NCI-H748 treated with DMSO at 0.1 percent for 48 hours (cell line): ENCODE measurements around the gene GRB7.
"Not testable (repeated sequence)": the region's sequence is repeated elsewhere in the genome, so short reads cannot be mapped to it uniquely, and the experiment has no call there.

ENCODE experiments used
- DNase-seq: peaks from one replicate; lab custom pipeline; 2025; lab: John Stamatoyannopoulos, UW

The GRB7 gene

GRCh38 chr17:39732586-39732985 is 5.2 kb upstream of the GRB7 start:
- no peak for DNase-seq

GRCh38 chr17:39735882-39736281 is 1.9 kb upstream of the GRB7 start:
- no peak for DNase-seq

GRCh38 chr17:39736319-39737165 is 1.2 kb upstream of the GRB7 start:
- DNase-seq, result no peak

- DNase-seq, result no peak
These were observed 455 bp upstream of the GRB7 start for GRCh38 chr17:39737206-39737759.

- peak; percentile 43 for DNase-seq
These were observed 797 bp downstream of the GRB7 start for GRCh38 chr17:39738568-39738901.

- peak; percentile 65 for DNase-seq
These were observed 1.5 kb downstream of the GRB7 start for GRCh38 chr17:39738983-39739884.

GRCh38 chr17:39739885-39740356 is 2.2 kb downstream of the GRB7 start:
- DNase-seq, result no peak

- DNase-seq, result no peak
These were observed 2.8 kb downstream of the GRB7 start for GRCh38 chr17:39740357-39741111.

GRCh38 chr17:39742126-39742855 is 4.6 kb downstream of the GRB7 start:
- no peak for DNase-seq

- no peak for DNase-seq
These were observed 5.2 kb downstream of the GRB7 start for GRCh38 chr17:39742856-39743436.

GRCh38 chr17:39744075-39744835 is 6.5 kb downstream of the GRB7 start:
- no peak for DNase-seq

GRCh38 chr17:39744836-39745215 is 7.1 kb downstream of the GRB7 start:
- no peak for DNase-seq

- DNase-seq, result no peak
These were observed 7.8 kb downstream of the GRB7 start for GRCh38 chr17:39745335-39746144.

- DNase-seq, result no peak
These were observed 8.4 kb downstream of the GRB7 start for GRCh38 chr17:39746145-39746461.

- no peak for DNase-seq
These were observed 10.0 kb downstream of the GRB7 start for GRCh38 chr17:39747745-39748144.

- not testable (repeated sequence) for DNase-seq
These were observed 10.8 kb downstream of the GRB7 start for GRCh38 chr17:39748444-39749034.

- no peak for DNase-seq
These were observed 12.6 kb downstream of the GRB7 start for GRCh38 chr17:39750131-39751015.

GRCh38 chr17:39751016-39751543 is 13.3 kb downstream of the GRB7 start:
- DNase-seq, result no peak
